MCF 10A (cell line): ENCODE data around the gene KRTAP2-4. TPM values are rescaled to one million over a fixed set of nuclear protein-coding genes. Genes with fewer than 3 reads are reported as not detected.
A peak's percentile ranks its signal among the peaks of the same experiment; 100 is the strongest.
"Not testable (repeated sequence)": the region's sequence is repeated elsewhere in the genome, so short reads cannot be mapped to it uniquely, and the experiment has no call there.

Experiments used
- BruUV-seq: library from RNA; stranded (reverse); fragments of 400-500 nt; replicated peaks from 2 replicates; lab custom pipeline; 2021; lab: Mats Ljungman, UMichigan
- CTCF ChIA-PET: fragments of 300-600 bp; sonication (Branson Sonifier 250); formaldehyde crosslinking; extraction: SDS; loops from one replicate; lab custom pipeline; 2021; ENCODE audit warnings: antibody characterized with exemption, inconsistent platforms; lab: Yijun Ruan, JAX
- POLR2A ChIA-PET: fragments of 300-600, 350-650 bp; sonication (Branson Sonifier 250); formaldehyde crosslinking; extraction: SDS; loops from one replicate; lab custom pipeline; 2020; ENCODE audit warnings: antibody characterized with exemption, inconsistent platforms; lab: Yijun Ruan, JAX
- DNase-seq: peaks from one replicate; pipeline ENCODE4 v3.0.0-alpha.2; 2018; ENCODE audit not compliant: unreplicated experiment
- H3K27ac Mint-ChIP-seq: one replicate; pipeline ENCODE4 v1.8.0; 2022; ENCODE audit warnings: mild to moderate bottlenecking, low read depth, mixed read lengths; ENCODE audit not compliant: unreplicated experiment
- H3K27me3 Mint-ChIP-seq: one replicate; pipeline ENCODE4 v1.8.0; 2022; ENCODE audit warnings: mixed read lengths; ENCODE audit not compliant: insufficient read depth, unreplicated experiment
- H3K36me3 Mint-ChIP-seq: one replicate; pipeline ENCODE4 v1.8.0; 2022; ENCODE audit warnings: mild to moderate bottlenecking, moderate library complexity, mixed read lengths; ENCODE audit not compliant: insufficient read depth, unreplicated experiment
- H3K4me1 Mint-ChIP-seq: one replicate; pipeline ENCODE4 v1.8.0; 2022; ENCODE audit warnings: mixed read lengths; ENCODE audit not compliant: insufficient read depth, unreplicated experiment
- H3K4me3 Mint-ChIP-seq: one replicate; pipeline ENCODE4 v1.8.0; 2022; ENCODE audit warnings: mild to moderate bottlenecking, moderate library complexity, mixed read lengths; ENCODE audit not compliant: unreplicated experiment
- H3K9me3 Mint-ChIP-seq: one replicate; pipeline ENCODE4 v1.8.0; 2022; ENCODE audit warnings: mixed read lengths; ENCODE audit not compliant: unreplicated experiment
- intact Hi-C: fragments of 100-400 bp; cut with micrococcal nuclease; formaldehyde crosslinking; loops from 2 replicates; pipeline ENCODE4 v1.14.1; 2022
- total RNA-seq: library from RNA; stranded (reverse); gene quantifications from 2 replicates; pipeline ENCODE4 v1.2.3, GENCODE V29; 2022
- TF ChIP-seq, protein P1 (sequence below): fragments of 200-600 bp; IDR thresholded peaks from one replicate; pipeline ENCODE4 v1.8.0; 2022; ENCODE audit warnings: antibody characterized with exemption, mild to moderate bottlenecking; ENCODE audit not compliant: unreplicated experiment

Gene KRTAP2-4
- total RNA-seq, 1 experiment from 2014 or later, result not detected

GRCh38 chr17:41063449-41063848, 2.2 kb downstream of the KRTAP2-4 start:
- TF ChIP-seq, protein P1, sequence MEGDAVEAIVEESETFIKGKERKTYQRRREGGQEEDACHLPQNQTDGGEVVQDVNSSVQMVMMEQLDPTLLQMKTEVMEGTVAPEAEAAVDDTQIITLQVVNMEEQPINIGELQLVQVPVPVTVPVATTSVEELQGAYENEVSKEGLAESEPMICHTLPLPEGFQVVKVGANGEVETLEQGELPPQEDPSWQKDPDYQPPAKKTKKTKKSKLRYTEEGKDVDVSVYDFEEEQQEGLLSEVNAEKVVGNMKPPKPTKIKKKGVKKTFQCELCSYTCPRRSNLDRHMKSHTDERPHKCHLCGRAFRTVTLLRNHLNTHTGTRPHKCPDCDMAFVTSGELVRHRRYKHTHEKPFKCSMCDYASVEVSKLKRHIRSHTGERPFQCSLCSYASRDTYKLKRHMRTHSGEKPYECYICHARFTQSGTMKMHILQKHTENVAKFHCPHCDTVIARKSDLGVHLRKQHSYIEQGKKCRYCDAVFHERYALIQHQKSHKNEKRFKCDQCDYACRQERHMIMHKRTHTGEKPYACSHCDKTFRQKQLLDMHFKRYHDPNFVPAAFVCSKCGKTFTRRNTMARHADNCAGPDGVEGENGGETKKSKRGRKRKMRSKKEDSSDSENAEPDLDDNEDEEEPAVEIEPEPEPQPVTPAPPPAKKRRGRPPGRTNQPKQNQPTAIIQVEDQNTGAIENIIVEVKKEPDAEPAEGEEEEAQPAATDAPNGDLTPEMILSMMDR, result no peak
- Mint-ChIP-seq H3K4me3 (no peak overlapping the region), H3K27ac (no peak overlapping the region), H3K36me3 (peaks cover 4% of the 10 kb centered on the region), H3K27me3 (no peaks in the 10 kb centered on the region), H3K4me1 (peaks cover 33% of the 10 kb centered on the region), H3K9me3 (no peaks in the 10 kb centered on the region)
- CTCF ChIA-PET, result no interaction called here
- DNase-seq, result no peak
- intact Hi-C loops, result loop anchor here (10.0 kb wide), 1 partner anchor 149 kb away; no protein-coding TSS in a partner anchor
- no TSS peak for BruUV-seq
- POLR2A ChIA-PET, result interaction anchor here (0.7 kb wide), 1 partner anchor 497 kb away, joined by 5 read pairs; no protein-coding TSS in a partner anchor

- intact Hi-C loops, result loop anchor here (10.0 kb wide), 1 partner anchor 147 kb away; no protein-coding TSS in a partner anchor
- no TSS peak for BruUV-seq
- TF ChIP-seq, protein P1, result no peak
- peaks cover 33% of the 10 kb centered on the region for H3K4me1 Mint-ChIP-seq
- POLR2A ChIA-PET, result no interaction called here
- CTCF ChIA-PET, result no interaction called here
- no peak overlapping the region for H3K4me3 Mint-ChIP-seq
- DNase-seq, result no peak
- H3K36me3 Mint-ChIP-seq, result peaks cover 4% of the 10 kb centered on the region
- no peaks in the 10 kb centered on the region for H3K9me3 Mint-ChIP-seq
- H3K27me3 Mint-ChIP-seq, result no peaks in the 10 kb centered on the region
- H3K27ac Mint-ChIP-seq, result no peak overlapping the region
Observed at GRCh38 chr17:41061964-41062363, 3.7 kb downstream of the KRTAP2-4 start.

GRCh38 chr17:41060052-41060604, 5.6 kb downstream of the KRTAP2-4 start, which contains the start of gene KRTAP2-3:
Gene KRTAP2-3, minus strand, starts transcription at chr17:41060114. Its CDS starts 64 bp downstream, at chr17:41060050.
- DNase-seq, result peak; percentile 62
- TF ChIP-seq, protein P1, result no peak
- intact Hi-C loops, result loop anchor here (10.0 kb wide), 1 partner anchor 145 kb away; no protein-coding TSS in a partner anchor
- no peaks in the 10 kb centered on the region for H3K27me3 Mint-ChIP-seq
- H3K36me3 Mint-ChIP-seq, result no peaks in the 10 kb centered on the region
- peaks cover 25% of the 10 kb centered on the region for H3K4me1 Mint-ChIP-seq
- peak within 1 kb of the TSS; percentile 32 for H3K27ac Mint-ChIP-seq
- no TSS peak for BruUV-seq
- ChIA-PET CTCF (interaction anchor here (0.6 kb wide), 1 partner anchor 261 kb away, joined by 3 read pairs; no protein-coding TSS in a partner anchor), POLR2A (interaction anchor here (1.5 kb wide), 1 partner anchor 14 kb away, joined by 3 read pairs; no protein-coding TSS in a partner anchor)
- H3K4me3 Mint-ChIP-seq, result no peak within 1 kb of the TSS
- H3K9me3 Mint-ChIP-seq, result no peaks in the 10 kb centered on the region

- H3K4me3 Mint-ChIP-seq, H3K27me3 Mint-ChIP-seq, H3K9me3 Mint-ChIP-seq, H3K36me3 Mint-ChIP-seq, BruUV-seq: not testable (repeated sequence)
- ChIA-PET POLR2A (interaction anchor here (0.7 to 1.5 kb wide), 3 partner anchors 15 to 484 kb away, joined by 3 to 4 read pairs (median 3); no protein-coding TSS in a partner anchor), CTCF (interaction anchor here (0.6 to 0.8 kb wide), 3 partner anchors 150 to 569 kb away, joined by 3 read pairs; no protein-coding TSS in a partner anchor)
- Mint-ChIP-seq H3K27ac (peak overlapping the region; percentile 21), H3K4me1 (peaks cover 25% of the 10 kb centered on the region)
- intact Hi-C loops, result loop anchor here (10.0 kb wide), 1 partner anchor 145 kb away; no protein-coding TSS in a partner anchor
- DNase-seq, result peak; percentile 51
Observed at GRCh38 chr17:41059276-41060051, 6.2 kb downstream of the KRTAP2-4 start.
